ENCODE data around the gene RIPOR2.
A peak's percentile ranks its signal among the peaks of the same experiment; 100 is the strongest.

Gene RIPOR2

DNA sequence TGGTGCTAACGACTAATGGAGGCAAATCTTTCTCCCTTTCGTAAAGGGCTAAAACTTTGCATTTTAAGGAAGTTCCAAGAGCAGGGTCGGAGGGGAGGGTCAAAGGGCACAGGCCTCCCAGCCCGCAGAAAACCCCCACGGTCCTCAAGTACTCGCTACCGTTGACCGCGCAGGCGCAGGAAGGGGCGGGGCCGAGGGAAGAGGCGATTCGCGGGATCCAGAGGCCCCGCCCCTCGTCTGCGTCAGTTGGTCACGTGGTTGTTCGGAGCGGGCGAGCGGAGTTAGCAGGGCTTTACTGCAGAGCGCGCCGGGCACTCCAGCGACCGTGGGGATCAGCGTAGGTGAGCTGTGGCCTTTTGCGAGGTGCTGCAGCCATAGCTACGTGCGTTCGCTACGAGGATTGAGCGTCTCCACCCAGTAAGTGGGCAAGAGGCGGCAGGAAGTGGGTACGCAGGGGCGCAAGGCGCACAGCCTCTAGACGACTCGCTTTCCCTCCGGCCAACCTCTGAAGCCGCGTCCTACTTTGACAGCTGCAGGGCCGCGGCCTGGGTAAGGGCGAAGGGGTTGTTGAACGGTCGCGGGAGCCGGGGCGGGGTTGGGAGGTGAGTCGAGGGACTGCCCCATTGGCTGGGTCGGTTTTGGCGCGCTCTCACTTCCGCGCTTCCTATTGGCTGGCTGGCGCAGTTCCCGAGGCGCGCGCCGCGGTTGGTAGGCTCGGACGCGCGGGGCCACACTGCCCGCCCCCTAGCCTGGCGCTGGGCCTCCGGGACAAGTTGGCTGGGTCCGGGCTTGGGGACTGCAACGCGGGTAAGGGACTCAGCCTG is 160.9 kb downstream of the RIPOR2 start, which contains the start of gene GMNN (continued):
- TF ChIP-seq ZBTB21 (tag by site-specific recombination; IDR thresholded peaks at IDR 0.05) (peak; percentile 64), KLF1 (tag by site-specific recombination; IDR thresholded peaks at IDR 0.05) (peak; percentile 79), KLF16 (tag by site-specific recombination; IDR thresholded peaks at IDR 0.05) (peak; percentile 90), ZNF701 (tag by site-specific recombination; IDR thresholded peaks at IDR 0.05) (peak; percentile 85), ZEB2 (tag by site-specific recombination; IDR thresholded peaks at IDR 0.05) (peak; percentile 96), ZSCAN30 (tag by site-specific recombination; IDR thresholded peaks at IDR 0.05) (peak; percentile 78), KLF7 (tag by site-specific recombination; IDR thresholded peaks at IDR 0.05; ENCODE audit: borderline replicate concordance) (peak; percentile 81; the same call in 1 of the 2 replicates), ZBTB20 (tag by site-specific recombination; IDR thresholded peaks at IDR 0.05) (peak; percentile 93), EGR2 (tag by site-specific recombination; IDR thresholded peaks at IDR 0.05; ENCODE audit: low read depth) (peak; percentile 21; the same call in 1 of the 2 replicates), ZNF76 (tag by site-specific recombination; IDR thresholded peaks at IDR 0.05; ENCODE audit: borderline replicate concordance, low read depth) (peak; percentile 68; the same call in 1 of the 2 replicates), ZFP37 (tag by site-specific recombination; IDR thresholded peaks at IDR 0.05) (peak; percentile 99), SCRT1 (tag by site-specific recombination; IDR thresholded peaks at IDR 0.05; ENCODE audit: borderline replicate concordance) (no peak; the same call in 1 of the 2 replicates), ZNF155 (tag by site-specific recombination; IDR thresholded peaks at IDR 0.05) (no peak), ZNF16 (tag by site-specific recombination; IDR thresholded peaks at IDR 0.05; ENCODE audit: low read depth) (peak; percentile 28; the same call in 1 of the 2 replicates), ZNF335 (tag by site-specific recombination; conservative IDR thresholded peaks at IDR 0.05) (peak; percentile 76), ZNF843 (tag by site-specific recombination; IDR thresholded peaks at IDR 0.05) (peak; percentile 83), ZNF600 (tag by site-specific recombination; IDR thresholded peaks at IDR 0.05) (peak; percentile 97), ZNF571 (tag by site-specific recombination; IDR thresholded peaks at IDR 0.05) (no peak)
- TF ChIP-seq, protein P1, sequence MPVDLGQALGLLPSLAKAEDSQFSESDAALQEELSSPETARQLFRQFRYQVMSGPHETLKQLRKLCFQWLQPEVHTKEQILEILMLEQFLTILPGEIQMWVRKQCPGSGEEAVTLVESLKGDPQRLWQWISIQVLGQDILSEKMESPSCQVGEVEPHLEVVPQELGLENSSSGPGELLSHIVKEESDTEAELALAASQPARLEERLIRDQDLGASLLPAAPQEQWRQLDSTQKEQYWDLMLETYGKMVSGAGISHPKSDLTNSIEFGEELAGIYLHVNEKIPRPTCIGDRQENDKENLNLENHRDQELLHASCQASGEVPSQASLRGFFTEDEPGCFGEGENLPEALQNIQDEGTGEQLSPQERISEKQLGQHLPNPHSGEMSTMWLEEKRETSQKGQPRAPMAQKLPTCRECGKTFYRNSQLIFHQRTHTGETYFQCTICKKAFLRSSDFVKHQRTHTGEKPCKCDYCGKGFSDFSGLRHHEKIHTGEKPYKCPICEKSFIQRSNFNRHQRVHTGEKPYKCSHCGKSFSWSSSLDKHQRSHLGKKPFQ (tag by site-specific recombination; IDR thresholded peaks at IDR 0.05): peak; percentile 36; the same call in 1 of the 2 replicates
- TF ChIP-seq, protein P2, sequence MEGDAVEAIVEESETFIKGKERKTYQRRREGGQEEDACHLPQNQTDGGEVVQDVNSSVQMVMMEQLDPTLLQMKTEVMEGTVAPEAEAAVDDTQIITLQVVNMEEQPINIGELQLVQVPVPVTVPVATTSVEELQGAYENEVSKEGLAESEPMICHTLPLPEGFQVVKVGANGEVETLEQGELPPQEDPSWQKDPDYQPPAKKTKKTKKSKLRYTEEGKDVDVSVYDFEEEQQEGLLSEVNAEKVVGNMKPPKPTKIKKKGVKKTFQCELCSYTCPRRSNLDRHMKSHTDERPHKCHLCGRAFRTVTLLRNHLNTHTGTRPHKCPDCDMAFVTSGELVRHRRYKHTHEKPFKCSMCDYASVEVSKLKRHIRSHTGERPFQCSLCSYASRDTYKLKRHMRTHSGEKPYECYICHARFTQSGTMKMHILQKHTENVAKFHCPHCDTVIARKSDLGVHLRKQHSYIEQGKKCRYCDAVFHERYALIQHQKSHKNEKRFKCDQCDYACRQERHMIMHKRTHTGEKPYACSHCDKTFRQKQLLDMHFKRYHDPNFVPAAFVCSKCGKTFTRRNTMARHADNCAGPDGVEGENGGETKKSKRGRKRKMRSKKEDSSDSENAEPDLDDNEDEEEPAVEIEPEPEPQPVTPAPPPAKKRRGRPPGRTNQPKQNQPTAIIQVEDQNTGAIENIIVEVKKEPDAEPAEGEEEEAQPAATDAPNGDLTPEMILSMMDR (tag by site-specific recombination; IDR thresholded peaks at IDR 0.05): no peak
- TF ChIP-seq, protein P3, sequence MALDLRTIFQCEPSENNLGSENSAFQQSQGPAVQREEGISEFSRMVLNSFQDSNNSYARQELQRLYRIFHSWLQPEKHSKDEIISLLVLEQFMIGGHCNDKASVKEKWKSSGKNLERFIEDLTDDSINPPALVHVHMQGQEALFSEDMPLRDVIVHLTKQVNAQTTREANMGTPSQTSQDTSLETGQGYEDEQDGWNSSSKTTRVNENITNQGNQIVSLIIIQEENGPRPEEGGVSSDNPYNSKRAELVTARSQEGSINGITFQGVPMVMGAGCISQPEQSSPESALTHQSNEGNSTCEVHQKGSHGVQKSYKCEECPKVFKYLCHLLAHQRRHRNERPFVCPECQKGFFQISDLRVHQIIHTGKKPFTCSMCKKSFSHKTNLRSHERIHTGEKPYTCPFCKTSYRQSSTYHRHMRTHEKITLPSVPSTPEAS (tag by site-specific recombination; IDR thresholded peaks at IDR 0.05): peak; percentile 66
- TF ChIP-seq, protein P4, sequence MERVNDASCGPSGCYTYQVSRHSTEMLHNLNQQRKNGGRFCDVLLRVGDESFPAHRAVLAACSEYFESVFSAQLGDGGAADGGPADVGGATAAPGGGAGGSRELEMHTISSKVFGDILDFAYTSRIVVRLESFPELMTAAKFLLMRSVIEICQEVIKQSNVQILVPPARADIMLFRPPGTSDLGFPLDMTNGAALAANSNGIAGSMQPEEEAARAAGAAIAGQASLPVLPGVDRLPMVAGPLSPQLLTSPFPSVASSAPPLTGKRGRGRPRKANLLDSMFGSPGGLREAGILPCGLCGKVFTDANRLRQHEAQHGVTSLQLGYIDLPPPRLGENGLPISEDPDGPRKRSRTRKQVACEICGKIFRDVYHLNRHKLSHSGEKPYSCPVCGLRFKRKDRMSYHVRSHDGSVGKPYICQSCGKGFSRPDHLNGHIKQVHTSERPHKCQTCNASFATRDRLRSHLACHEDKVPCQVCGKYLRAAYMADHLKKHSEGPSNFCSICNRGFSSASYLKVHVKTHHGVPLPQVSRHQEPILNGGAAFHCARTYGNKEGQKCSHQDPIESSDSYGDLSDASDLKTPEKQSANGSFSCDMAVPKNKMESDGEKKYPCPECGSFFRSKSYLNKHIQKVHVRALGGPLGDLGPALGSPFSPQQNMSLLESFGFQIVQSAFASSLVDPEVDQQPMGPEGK (tag by site-specific recombination; IDR thresholded peaks at IDR 0.05): peak; percentile 87
- TF ChIP-seq, protein P5, sequence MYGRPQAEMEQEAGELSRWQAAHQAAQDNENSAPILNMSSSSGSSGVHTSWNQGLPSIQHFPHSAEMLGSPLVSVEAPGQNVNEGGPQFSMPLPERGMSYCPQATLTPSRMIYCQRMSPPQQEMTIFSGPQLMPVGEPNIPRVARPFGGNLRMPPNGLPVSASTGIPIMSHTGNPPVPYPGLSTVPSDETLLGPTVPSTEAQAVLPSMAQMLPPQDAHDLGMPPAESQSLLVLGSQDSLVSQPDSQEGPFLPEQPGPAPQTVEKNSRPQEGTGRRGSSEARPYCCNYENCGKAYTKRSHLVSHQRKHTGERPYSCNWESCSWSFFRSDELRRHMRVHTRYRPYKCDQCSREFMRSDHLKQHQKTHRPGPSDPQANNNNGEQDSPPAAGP (tag by site-specific recombination; IDR thresholded peaks at IDR 0.05): peak; percentile 94

Data from HEK293 (cell line).